ENCODE measurements around the gene ING5. TPM values are rescaled to one million over a fixed set of nuclear protein-coding genes. Genes with fewer than 3 reads are reported as not detected.
A peak's percentile ranks its signal among the peaks of the same experiment; 100 is the strongest.
"Not testable (repeated sequence)": the region's sequence is repeated elsewhere in the genome, so short reads cannot be mapped to it uniquely, and the experiment has no call there.

Gene ING5
- total RNA-seq, 2 experiments from 2014 or later, result 37.1 to 45.5 TPM

DNA sequence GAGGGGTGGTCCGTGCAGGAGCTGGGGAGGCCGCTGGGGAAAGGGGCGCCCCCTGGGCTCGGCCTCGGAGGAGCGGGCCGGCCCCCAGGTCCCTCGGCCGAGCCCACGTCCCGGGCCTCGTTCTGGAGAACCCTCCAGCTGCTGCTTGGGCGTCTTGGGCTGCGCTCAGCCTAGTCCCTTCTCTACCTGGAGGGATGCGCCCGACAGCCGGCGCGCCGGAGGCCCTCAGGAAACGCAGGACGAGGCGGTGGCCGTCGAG lies 32.3 kb downstream of the ING5 start:
- Mint-ChIP-seq H3K9me3 (no peaks in the 10 kb centered on the region), H3K4me3 (peak overlapping the region; percentile 34), H3K4me1 (peaks cover 36% of the 10 kb centered on the region), H3K36me3 (peaks cover 27% of the 10 kb centered on the region), H3K27me3 (no peaks in the 10 kb centered on the region), H3K27ac (no peak overlapping the region)
- no peak for DNase-seq

- peak within 1 kb of the TSS; percentile 81 for H3K27ac Mint-ChIP-seq
- peak within 1 kb of the TSS; percentile 84 for H3K4me3 Mint-ChIP-seq
- peaks cover 27% of the 10 kb centered on the region for H3K36me3 Mint-ChIP-seq
- no peaks in the 10 kb centered on the region for H3K27me3 Mint-ChIP-seq
- DNase-seq, result peak; percentile 94
- peaks cover 39% of the 10 kb centered on the region for H3K4me1 Mint-ChIP-seq
- H3K9me3 Mint-ChIP-seq, result no peaks in the 10 kb centered on the region
These were observed 32.8 kb downstream of the ING5 start, which contains the start of gene D2HGDH for GRCh38 chr2:241734467-241735208. Gene D2HGDH, plus strand, starts transcription at chr2:241734630. Its CDS starts 595 bp downstream, at chr2:241735225.

GRCh38 chr2:241736111-241736510 lies 34.3 kb downstream of the ING5 start:
- Mint-ChIP-seq H3K4me1 (peaks cover 42% of the 10 kb centered on the region), H3K36me3 (peaks cover 26% of the 10 kb centered on the region), H3K27me3 (no peaks in the 10 kb centered on the region), H3K9me3 (no peaks in the 10 kb centered on the region), H3K27ac (peak overlapping the region; percentile 38), H3K4me3 (peak overlapping the region; percentile 84)
- no peak for DNase-seq

GRCh38 chr2:241738040-241738686 lies 36.3 kb downstream of the ING5 start:
- Mint-ChIP-seq H3K9me3 (no peaks in the 10 kb centered on the region), H3K4me3 (no peak overlapping the region), H3K27ac (no peak overlapping the region), H3K27me3 (no peaks in the 10 kb centered on the region), H3K36me3 (peaks cover 26% of the 10 kb centered on the region), H3K4me1 (peaks cover 33% of the 10 kb centered on the region)
- no peak for DNase-seq

DNA sequence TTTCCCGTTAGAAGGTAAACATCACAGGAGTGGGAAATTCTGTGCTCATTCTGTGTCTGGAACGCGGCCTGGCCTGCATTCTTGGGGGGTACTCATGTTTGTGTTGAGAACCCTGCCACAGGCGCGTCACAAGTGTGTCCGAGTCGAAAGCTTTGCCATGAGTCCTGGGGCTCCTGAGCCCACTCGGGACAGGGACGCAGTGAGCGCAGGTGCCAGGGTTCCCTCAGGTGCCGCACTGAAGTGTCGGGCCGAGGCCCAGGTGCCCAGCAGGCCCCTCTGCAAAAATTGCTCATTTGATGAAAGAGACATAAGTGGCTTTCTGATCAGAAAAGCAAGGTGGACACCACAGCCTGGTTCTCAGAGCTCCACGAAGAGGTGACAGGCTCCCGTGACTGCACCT lies 37.3 kb downstream of the ING5 start:
- H3K4me3 Mint-ChIP-seq, result no peak overlapping the region
- H3K27me3 Mint-ChIP-seq, result no peaks in the 10 kb centered on the region
- H3K36me3 Mint-ChIP-seq, result peaks cover 28% of the 10 kb centered on the region
- peaks cover 32% of the 10 kb centered on the region for H3K4me1 Mint-ChIP-seq
- no peak overlapping the region for H3K27ac Mint-ChIP-seq
- DNase-seq, result no peak
- H3K9me3 Mint-ChIP-seq, result no peaks in the 10 kb centered on the region

- H3K27ac Mint-ChIP-seq, result peak overlapping the region; percentile 38
- H3K9me3 Mint-ChIP-seq, result no peaks in the 10 kb centered on the region
- H3K36me3 Mint-ChIP-seq, result peaks cover 30% of the 10 kb centered on the region
- DNase-seq, result peak; percentile 48
- H3K4me1 Mint-ChIP-seq, result peaks cover 32% of the 10 kb centered on the region
- H3K4me3 Mint-ChIP-seq, result no peak overlapping the region
- H3K27me3 Mint-ChIP-seq, result no peaks in the 10 kb centered on the region
These were observed 37.8 kb downstream of the ING5 start for GRCh38 chr2:241739651-241740050.

- no peaks in the 10 kb centered on the region for H3K9me3 Mint-ChIP-seq
These were observed 39.2 kb downstream of the ING5 start for GRCh38 chr2:241741016-241741415.

DNA sequence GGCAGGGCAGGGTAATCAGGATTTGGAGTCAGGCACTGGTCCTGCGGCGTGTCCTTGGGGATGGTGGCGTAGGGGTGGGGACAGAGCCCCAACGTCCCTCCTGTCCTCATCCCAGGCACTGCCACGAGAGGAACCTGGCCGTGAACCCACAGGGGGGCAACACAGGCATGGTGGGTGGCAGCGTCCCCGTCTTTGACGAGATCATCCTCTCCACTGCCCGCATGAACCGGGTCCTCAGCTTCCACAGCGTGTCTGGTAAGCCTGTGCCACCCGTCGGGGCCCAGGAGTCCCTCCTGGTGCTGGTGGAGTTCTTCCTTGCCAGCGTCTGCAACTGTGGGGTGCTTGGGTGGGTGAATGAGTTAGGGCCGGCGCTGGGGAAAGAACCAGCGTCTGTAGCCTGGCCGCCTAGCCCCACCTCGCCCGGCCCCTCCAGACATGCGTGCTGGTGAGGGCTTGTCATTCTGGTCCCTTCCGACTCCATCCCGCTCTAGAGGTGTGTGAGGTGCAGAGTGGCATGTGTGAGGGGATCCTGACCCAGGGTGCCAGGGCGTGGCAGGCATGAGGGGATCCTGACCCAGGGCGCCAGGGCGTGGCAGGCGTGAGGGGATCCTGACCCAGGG lies 40.6 kb downstream of the ING5 start:
- Mint-ChIP-seq H3K36me3 (peaks cover 32% of the 10 kb centered on the region), H3K4me3 (no peak overlapping the region), H3K9me3 (peaks cover 1% of the 10 kb centered on the region), H3K27ac (no peak overlapping the region), H3K27me3 (no peaks in the 10 kb centered on the region), H3K4me1 (peaks cover 28% of the 10 kb centered on the region)
- DNase-seq, result no peak

More at GRCh38 chr2:241741016-241741415, 39.2 kb downstream of the ING5 start:
- no peak overlapping the region for H3K27ac Mint-ChIP-seq
- H3K27me3 Mint-ChIP-seq, result no peaks in the 10 kb centered on the region
- DNase-seq, result peak; percentile 17
- peaks cover 32% of the 10 kb centered on the region for H3K4me1 Mint-ChIP-seq
- peaks cover 36% of the 10 kb centered on the region for H3K36me3 Mint-ChIP-seq
- H3K4me3 Mint-ChIP-seq, result no peak overlapping the region

DNA sequence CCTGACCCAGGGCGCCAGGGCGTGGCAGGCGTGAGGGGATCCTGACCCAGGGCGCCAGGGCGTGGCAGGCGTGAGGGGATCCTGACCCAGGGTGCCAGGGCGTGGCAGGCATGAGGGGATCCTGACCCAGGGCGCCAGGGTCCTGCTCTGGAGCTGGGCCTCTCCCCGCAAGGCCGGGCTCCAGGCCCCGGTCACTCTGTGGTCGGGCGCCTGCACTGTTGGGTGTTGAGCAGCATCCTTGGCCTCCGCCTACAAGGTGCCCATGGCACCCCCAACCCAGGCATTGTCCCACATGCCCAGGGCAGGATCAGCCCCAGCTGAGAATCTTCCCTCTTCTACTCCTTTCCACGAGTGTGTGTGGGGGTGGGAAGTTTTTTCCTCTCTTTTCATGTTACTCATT lies 41.2 kb downstream of the ING5 start:
- not testable (repeated sequence) for H3K27ac Mint-ChIP-seq, H3K4me3 Mint-ChIP-seq, DNase-seq, H3K27me3 Mint-ChIP-seq, H3K9me3 Mint-ChIP-seq
- H3K36me3 Mint-ChIP-seq, result peaks cover 32% of the 10 kb centered on the region
- peaks cover 26% of the 10 kb centered on the region for H3K4me1 Mint-ChIP-seq

DNA sequence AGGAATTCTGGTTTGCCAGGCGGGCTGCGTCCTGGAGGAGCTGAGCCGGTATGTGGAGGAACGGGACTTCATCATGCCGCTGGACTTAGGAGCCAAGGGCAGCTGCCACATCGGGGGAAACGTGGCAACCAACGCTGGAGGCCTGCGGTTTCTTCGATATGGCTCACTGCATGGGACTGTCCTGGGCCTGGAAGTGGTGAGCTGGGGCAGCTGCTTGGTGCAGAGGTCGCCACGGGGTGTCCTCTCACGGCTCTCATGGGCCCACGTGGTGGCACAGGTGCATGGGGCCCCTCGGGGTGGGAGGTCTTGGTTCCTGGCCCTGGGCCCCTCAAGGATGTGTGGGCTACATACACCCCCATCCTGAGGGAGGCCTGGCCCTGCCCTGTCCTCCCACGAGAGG lies 41.8 kb downstream of the ING5 start:
- Mint-ChIP-seq H3K9me3 (peaks cover 1% of the 10 kb centered on the region), H3K4me1 (peaks cover 24% of the 10 kb centered on the region), H3K27ac (no peak overlapping the region), H3K27me3 (no peaks in the 10 kb centered on the region), H3K4me3 (no peak overlapping the region), H3K36me3 (peaks cover 30% of the 10 kb centered on the region)
- DNase-seq, result no peak

DNA sequence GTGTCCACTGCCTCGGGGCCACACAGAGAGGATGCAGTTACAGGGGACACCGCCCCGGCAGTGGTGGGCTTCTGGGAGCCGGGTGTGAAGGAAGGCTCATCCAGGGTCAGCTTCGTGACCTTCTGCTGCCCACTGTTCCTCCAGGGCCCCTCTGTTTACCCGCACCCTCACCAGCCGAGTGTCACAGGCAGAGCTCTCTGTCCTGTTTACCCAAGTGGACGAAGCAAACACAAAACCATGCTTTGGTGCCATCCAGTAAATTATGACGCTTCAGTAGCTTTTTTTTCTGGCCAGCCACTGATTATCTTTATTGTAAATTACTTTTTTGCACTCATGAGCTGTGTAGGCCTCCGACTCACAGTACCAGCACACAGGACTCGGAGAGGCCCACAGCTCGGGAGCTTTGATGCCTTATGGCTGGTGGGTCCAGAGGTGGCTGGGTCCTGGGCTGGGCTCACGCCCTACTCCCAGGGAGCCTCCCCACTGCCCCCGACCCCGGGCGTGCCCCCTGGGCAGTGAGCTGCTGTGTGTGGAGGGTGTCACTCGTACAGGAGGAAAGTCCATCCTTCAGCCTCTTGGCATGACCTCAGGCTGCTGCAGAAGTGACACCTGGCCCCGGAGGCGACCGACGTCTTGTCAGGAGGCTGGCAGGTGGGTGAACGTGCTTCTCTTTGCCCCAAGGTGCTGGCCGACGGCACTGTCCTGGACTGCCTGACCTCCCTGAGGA lies 42.4 kb downstream of the ING5 start:
- Mint-ChIP-seq H3K4me3 (no peak overlapping the region), H3K4me1 (peaks cover 21% of the 10 kb centered on the region), H3K9me3 (peaks cover 1% of the 10 kb centered on the region), H3K27ac (no peak overlapping the region), H3K27me3 (no peaks in the 10 kb centered on the region), H3K36me3 (peaks cover 32% of the 10 kb centered on the region)
- DNase-seq, result no peak

DNA sequence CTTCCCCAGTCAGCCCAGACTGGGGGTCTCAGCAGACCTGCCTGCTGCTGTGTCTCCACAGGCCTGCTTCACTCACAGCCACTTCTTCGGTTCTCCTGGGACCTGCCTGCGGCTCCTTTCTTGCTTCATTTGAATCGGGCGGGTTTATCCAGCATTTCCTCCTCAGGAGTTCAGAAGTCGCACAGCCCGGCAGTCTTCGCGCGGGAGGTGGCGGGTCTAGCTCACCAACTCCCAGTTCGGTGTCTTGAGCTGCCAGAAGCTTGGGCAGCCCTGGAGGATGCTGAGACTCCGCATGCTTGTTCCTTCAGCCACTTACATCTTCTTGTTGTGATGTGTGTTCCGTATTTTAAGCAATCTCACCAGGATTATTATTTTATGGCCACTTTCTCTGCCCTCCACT lies 43.4 kb downstream of the ING5 start:
- Mint-ChIP-seq H3K9me3 (peaks cover 1% of the 10 kb centered on the region), H3K27me3 (no peaks in the 10 kb centered on the region), H3K36me3 (peaks cover 31% of the 10 kb centered on the region), H3K4me3 (no peak overlapping the region), H3K27ac (no peak overlapping the region), H3K4me1 (peaks cover 10% of the 10 kb centered on the region)
- no peak for DNase-seq

- no peak overlapping the region for H3K4me3 Mint-ChIP-seq
- peaks cover 1% of the 10 kb centered on the region for H3K9me3 Mint-ChIP-seq
- peaks cover 2% of the 10 kb centered on the region for H3K4me1 Mint-ChIP-seq
- DNase-seq, result no peak
- no peaks in the 10 kb centered on the region for H3K27me3 Mint-ChIP-seq
- no peak overlapping the region for H3K27ac Mint-ChIP-seq
- peaks cover 31% of the 10 kb centered on the region for H3K36me3 Mint-ChIP-seq
These were observed 44.2 kb downstream of the ING5 start for GRCh38 chr2:241746084-241746483.

GRCh38 chr2:241748468-241749256 lies 46.8 kb downstream of the ING5 start:
- Mint-ChIP-seq H3K4me3 (peak overlapping the region; percentile 29), H3K27ac (no peak overlapping the region), H3K4me1 (no peaks in the 10 kb centered on the region), H3K9me3 (peaks cover 1% of the 10 kb centered on the region), H3K36me3 (peaks cover 30% of the 10 kb centered on the region), H3K27me3 (no peaks in the 10 kb centered on the region)
- DNase-seq, result no peak

All from activated naive CD8-positive, alpha-beta T cell treated with anti-CD3 and anti-CD28 coated beads for 36 hours (primary cell).